Uterus (tissue), 2 donors: Measurements from ENCODE around the gene VPS35L.

Source experiments
- POLR2A ChIP-seq, 2 donors: fragments of 450-650 bp; IDR thresholded peaks; one replicate each; pipeline ENCODE4 v1.6.1; 2016; ENCODE audit warnings: antibody characterized with exemption in 2 of 2, mild to moderate bottlenecking in 1 of 2, moderate library complexity in 1 of 2
- TF ChIP-seq, protein P1 (sequence below), 4 experiments: fragments of 200-600 bp in 2 of 4; fragments of 450-650 bp in 2 of 4; sonication (generic) in 2 of 4; IDR thresholded peaks; one replicate each; pipeline ENCODE4 v1.5.1; 2016 to 2019; ENCODE audit warnings: antibody characterized with exemption in 4 of 4, mild to moderate bottlenecking in 2 of 4, moderate library complexity in 1 of 4

DNA sequence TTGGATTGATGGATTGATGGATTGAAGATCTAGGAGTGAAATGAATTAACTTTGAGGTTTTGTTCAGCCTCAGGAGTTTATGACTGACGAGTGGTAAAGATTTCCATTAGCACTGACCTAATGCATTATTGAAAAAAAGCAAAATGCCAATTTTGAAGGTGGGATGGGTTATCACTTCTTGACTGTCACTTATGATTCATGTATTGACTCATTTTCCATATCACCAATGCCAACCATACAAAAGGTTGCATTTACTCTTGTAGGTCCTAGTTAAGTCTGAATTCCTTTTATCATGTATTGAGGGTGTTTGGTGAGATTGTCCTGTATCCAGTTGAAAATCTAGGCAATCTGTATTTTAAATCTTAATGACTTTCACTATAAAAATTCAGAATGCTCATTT, 104.9 kb downstream of the VPS35L start:
- TF ChIP-seq, protein P1, sequence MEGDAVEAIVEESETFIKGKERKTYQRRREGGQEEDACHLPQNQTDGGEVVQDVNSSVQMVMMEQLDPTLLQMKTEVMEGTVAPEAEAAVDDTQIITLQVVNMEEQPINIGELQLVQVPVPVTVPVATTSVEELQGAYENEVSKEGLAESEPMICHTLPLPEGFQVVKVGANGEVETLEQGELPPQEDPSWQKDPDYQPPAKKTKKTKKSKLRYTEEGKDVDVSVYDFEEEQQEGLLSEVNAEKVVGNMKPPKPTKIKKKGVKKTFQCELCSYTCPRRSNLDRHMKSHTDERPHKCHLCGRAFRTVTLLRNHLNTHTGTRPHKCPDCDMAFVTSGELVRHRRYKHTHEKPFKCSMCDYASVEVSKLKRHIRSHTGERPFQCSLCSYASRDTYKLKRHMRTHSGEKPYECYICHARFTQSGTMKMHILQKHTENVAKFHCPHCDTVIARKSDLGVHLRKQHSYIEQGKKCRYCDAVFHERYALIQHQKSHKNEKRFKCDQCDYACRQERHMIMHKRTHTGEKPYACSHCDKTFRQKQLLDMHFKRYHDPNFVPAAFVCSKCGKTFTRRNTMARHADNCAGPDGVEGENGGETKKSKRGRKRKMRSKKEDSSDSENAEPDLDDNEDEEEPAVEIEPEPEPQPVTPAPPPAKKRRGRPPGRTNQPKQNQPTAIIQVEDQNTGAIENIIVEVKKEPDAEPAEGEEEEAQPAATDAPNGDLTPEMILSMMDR (IDR thresholded peaks at IDR 0.05) = no peak
- TF ChIP-seq POLR2A (IDR thresholded peaks at IDR 0.05) = no peak
